SK-N-SH treated with all-trans-retinoic acid at 6 μM for 48 hours (cell line): Measurements from ENCODE around the gene THUMPD2.

Experiments used
- BACH2 ChIP-seq: fragments of 250-450 bp; sonication (Bioruptor Pico); IDR thresholded peaks from 2 replicates; pipeline ENCODE4 v1.9.0; 2021; ENCODE audit warnings: mild to moderate bottlenecking, borderline replicate concordance
- CREB5 ChIP-seq: fragments of 250-450 bp; sonication (Bioruptor Pico); IDR thresholded peaks from 2 replicates; pipeline ENCODE4 v1.5.1; 2020; ENCODE audit warnings: low read depth, mild to moderate bottlenecking, moderate library complexity
- CSDC2 ChIP-seq: fragments of 250-450 bp; sonication (Bioruptor Pico); IDR thresholded peaks from 2 replicates; pipeline ENCODE4 v1.5.0; 2020; ENCODE audit warnings: mild to moderate bottlenecking, moderate library complexity
- CSRNP3 ChIP-seq: fragments of 250-450 bp; sonication (Bioruptor Pico); IDR thresholded peaks from 2 replicates; pipeline ENCODE4 v1.5.1; 2021; ENCODE audit warnings: mild to moderate bottlenecking, moderate library complexity
- PATZ1 ChIP-seq: fragments of 250-450 bp; sonication (Bioruptor Pico); IDR thresholded peaks from 2 replicates; pipeline ENCODE4 v1.8.0; 2020; ENCODE audit warnings: mild to moderate bottlenecking, moderate library complexity, borderline replicate concordance
- TCF4 ChIP-seq: fragments of 250-450 bp; sonication (Bioruptor Pico); IDR thresholded peaks from 2 replicates; pipeline ENCODE4 v1.8.0; 2021; ENCODE audit warnings: mild to moderate bottlenecking, moderate library complexity, borderline replicate concordance
- ZFP3 ChIP-seq: fragments of 250-450 bp; sonication (Bioruptor Pico); IDR thresholded peaks from 2 replicates; pipeline ENCODE4 v1.5.0; 2020; ENCODE audit warnings: mild to moderate bottlenecking, moderate library complexity
- ZNF70 ChIP-seq: fragments of 450-650 bp; formaldehyde crosslinking; IDR thresholded peaks from 2 replicates; pipeline ENCODE4 v1.5.0; 2020; ENCODE audit warnings: mild to moderate bottlenecking, moderate library complexity

DNA sequence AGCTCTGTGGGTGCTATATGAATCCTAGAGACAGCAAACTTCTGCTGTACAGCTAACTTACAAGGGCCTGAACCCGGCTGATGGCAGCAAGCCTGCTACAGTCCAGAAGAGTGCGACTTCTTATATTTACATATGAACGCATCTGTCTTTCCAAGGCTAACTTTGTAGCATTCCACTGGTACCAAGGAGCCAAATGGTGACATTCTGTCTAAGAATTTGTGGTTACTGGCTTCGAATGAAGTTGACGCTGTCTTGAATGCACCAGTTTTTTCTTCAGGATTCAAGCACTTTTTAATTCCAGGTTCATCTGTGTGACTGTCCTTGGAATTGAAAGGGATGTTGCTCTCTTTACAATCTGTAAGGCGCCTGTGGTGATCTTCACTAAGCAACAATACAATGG is 42.4 kb downstream of the THUMPD2 start:
- TF ChIP-seq TCF4 (CRISPR knock-in tag) (no peak), CREB5 (CRISPR knock-in tag) (no peak), CSDC2 (CRISPR knock-in tag) (no peak), ZFP3 (CRISPR knock-in tag) (no peak), BACH2 (CRISPR knock-in tag) (no peak), PATZ1 (no peak), CSRNP3 (no peak), ZNF70 (CRISPR knock-in tag) (no peak)
